DMS53 treated with DMSO at 0.1 percent for 48 hours (cell line): ENCODE data around the gene GKAP1.
"Not testable (repeated sequence)": the region's sequence is repeated elsewhere in the genome, so short reads cannot be mapped to it uniquely, and the experiment has no call there.

ENCODE experiments used
- DNase-seq: peaks from one replicate; lab custom pipeline; 2025; ENCODE audit not compliant: unreplicated experiment; lab: John Stamatoyannopoulos, UW

The GKAP1 gene

DNA sequence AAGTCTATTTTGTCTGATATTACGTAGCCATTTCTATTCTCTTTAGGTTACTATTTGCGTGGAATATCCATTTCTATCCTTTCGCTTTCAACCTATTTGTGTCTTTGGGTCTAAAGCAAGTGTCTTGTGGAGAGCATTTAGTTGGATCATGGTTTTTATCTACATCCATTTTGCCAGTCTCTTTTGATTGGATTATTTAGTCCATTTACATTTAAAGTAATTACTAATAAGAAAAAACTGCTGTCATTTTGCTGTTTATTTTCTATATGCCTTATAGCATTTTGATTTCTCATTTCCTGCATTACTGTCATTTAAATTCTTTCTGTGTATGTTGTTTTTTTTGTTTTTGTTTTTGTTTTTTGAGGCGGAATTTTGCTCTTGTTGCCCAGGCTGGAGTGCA is 83.8 kb downstream of the GKAP1 start:
- DNase-seq: no peak

DNA sequence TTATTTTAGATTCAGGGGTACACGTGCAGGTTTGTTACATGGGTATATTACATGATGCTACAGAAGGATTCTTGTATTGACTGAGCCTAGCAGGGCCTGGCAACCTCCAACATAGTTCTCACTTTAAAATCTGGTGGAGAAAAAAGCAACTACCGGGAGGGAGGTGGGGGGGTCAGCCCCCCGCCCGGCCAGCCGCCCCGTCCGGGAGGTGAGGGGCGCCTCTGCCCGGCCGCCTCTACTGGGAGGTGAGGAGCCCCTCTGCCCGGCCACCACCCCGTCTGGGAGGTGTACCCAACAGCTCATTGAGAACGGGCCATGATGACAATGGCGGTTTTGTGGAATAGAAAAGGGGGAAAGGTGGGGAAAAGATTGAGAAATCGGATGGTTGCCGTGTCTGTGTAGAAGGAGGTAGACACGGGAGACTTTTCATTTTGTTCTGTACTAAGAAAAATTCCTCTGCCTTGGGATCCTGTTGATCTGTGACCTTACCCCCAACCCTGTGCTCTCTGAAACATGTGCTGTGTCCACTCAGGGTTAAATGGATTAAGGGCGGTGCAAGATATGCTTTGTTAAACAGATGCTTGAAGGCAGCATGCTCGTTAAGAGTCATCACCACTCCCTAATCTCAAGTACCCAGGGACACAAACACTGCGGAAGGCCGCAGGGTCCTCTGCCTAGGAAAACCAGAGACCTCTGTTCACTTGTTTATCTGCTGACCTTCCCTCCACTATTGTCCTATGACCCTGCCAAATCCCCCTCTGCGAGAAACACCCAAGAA is 88.8 kb downstream of the GKAP1 start:
- not testable (repeated sequence) for DNase-seq

- DNase-seq: no peak
These were observed 93.1 kb downstream of the GKAP1 start for GRCh38 chr9:83724436-83724835.

GRCh38 chr9:83722726-83723495 is 94.7 kb downstream of the GKAP1 start:
- DNase-seq: no peak

DNA sequence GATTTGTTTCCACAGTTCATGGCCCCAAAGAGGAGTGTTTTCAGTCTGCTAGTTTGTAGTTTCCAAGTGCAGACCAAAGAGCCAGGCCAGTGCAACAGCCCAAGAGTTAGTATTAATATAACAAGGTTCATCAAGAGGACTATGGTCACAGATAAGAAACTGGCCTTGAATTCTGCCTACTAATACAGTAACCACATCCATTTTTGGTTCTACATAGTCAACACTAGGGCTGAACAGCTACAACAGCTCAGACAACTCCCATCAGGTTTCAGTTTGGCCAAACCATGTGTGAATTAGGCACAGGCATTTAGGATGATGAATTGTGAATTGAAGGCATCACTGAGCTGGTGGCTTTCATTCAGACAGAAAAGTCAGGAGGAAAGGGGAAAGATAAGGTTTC is 96.1 kb downstream of the GKAP1 start:
- no peak for DNase-seq

GRCh38 chr9:83715794-83716193 is 101.8 kb downstream of the GKAP1 start:
- no peak for DNase-seq

DNA sequence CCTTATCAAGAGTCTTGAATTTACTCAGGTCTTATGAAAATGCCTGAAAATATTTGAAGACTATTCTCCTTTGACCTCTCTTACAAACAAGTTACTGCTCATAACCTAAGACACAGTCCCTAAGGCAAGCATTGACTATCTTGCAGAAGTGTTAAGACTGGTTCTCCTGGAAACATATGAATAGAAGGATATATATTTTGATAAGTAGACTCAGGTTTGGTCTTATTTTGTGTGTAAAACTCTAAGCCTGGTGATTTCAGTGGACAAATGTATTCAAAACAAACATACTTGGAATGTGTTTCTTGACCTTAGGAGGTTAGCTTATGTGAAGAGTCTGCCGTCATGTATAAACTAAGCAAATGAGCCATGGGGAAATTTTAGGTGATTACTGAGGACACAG is 102.3 kb downstream of the GKAP1 start:
- DNase-seq: no peak

- DNase-seq: no peak
These were observed 103.2 kb downstream of the GKAP1 start for GRCh38 chr9:83714329-83714728.

- peak; percentile 35 for DNase-seq
These were observed 108.9 kb downstream of the GKAP1 start for GRCh38 chr9:83708515-83709158.

DNA sequence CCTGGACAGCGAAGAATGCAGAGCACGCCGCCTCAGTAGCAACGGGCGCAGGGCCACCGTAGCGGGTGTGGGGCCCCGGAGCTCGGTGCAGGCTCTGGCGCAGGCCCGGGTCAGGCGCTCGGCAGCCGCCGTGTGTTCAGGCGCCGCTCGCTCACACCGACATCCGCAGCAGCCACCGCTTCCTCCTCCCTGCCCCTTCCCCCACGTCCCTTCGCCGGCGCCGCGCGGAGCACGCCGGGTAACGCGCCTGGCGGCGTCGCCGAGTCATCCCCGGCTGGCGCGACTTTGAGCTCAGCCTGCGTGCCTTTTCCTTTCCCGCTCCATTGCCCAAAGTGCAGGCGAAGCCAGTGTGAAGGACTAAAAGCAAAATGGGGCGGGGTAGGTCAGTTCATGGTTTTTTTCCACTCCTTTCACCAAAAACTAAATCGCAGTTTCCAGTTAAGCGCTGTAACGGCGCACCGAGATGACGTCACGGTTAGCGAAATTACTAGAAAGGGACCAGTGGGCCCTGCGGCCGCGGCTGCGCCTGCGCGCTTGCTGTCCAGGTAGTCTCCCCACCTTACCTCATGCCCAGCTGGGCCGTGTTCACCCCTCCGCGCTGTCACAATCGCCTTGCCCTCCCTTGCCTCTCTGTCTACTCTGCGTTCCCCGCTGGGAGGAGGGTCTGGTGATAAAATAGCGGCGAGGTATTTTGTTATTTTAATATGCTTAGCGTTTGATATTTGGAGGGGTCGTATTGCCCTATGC is 109.6 kb downstream of the GKAP1 start, which contains the start of gene UBQLN1:
UBQLN1 (minus strand) TSS at position 191 of the 747 bp plus-strand sequence. CDS start 279 bp downstream, outside the sequence.
- DNase-seq: peak; percentile 83

GRCh38 chr9:83707518-83707767 is 110.1 kb downstream of the GKAP1 start:
- DNase-seq: no peak

DNA sequence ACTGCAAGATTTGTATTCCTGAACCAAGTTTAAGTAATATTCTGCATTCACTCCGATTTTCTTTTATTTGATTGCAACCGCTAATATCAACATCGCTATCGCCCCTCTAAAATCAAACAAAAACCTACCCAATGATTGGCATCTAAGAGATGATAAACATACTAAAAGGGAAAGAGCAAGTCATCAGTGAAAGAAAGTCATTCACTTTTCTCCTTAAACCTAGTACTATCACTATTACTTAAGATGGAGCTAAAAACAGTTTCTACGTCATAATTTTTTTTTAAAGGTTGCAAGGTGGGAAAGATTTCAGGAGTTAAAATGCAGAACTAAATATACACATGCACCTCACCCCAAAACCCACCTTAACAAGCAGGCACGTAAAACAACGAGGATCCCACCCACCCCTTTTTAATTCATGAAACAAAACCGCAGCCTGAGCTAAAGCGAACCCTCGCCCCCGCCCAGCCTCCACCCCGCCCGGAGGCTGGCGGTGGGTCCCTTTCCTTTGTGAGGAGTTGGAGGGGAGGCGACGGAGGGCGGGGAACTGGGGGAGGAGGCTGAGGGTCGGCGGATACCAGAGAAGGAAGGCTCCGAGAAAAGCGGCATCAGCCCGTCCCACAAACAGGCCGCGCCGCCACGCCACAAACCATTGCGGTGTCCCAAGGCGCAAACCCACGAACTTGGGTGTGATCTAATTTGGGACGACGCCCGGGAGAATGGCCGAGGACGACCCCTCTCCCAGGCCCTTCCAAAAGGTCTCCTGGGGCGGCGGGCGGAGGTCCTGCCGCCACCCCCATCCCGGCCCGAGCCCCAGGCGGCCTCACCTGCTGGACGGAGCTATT is 110.7 kb downstream of the GKAP1 start:
- DNase-seq: no peak

GRCh38 chr9:83705219-83705651 is 112.3 kb downstream of the GKAP1 start:
- not testable (repeated sequence) for DNase-seq

DNA sequence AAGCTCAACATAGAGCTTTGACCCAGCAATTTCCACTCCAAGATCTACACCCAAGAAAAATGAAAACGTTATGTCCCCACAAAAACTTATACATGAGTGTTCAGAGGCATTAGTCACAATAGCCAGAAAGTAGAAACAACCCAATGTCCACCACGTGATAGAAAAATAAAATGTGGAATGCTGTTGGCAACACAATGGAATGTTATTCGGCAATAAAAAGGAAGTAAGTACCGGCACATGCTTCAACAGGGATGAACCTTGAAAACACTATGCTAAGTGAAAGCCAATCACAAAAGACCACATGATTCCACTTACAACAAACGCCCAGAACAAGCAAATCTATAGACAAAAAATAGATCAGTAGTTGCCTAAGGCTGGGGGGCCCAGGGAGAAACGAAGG is 115.8 kb downstream of the GKAP1 start:
- no peak for DNase-seq

DNA sequence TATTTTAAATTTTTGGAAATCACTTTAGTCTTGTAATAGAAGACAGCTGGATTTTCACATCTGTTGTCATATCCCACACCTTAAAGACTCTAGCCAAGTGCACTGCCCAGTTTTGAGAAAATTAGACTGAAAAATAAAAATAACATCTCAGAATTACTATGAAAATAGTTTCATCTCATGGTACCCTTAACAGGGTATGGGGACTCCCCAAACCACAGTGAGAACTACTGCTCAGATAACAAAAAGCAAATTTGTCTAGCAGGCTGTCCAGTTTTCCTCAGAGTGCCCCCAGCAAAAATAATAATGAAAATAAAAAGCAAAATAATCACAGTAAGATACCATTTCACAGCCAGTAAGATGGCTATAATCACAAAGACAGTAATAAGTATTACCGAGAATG is 116.3 kb downstream of the GKAP1 start:
- DNase-seq: no peak

DNA sequence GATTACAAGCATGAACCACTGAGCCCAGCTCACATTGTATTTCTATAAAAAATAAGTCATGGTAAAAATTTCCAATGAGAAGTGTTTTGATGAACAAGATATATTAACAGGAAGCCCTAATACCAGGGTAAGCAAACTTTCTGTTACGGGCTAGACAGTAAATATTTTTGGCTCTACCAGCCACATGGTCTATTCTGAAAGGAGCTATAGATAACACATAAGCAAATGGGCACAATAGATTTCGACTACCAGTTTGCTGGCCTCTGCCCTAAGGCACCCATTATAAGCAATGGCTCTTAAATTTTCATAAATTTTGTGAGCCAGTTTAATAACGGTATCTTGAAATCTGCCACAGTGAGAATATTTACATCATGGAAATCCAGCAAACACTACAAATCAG is 118.0 kb downstream of the GKAP1 start:
- DNase-seq: no peak

- no peak for DNase-seq
These were observed 118.5 kb downstream of the GKAP1 start for GRCh38 chr9:83698976-83699585.

DNA sequence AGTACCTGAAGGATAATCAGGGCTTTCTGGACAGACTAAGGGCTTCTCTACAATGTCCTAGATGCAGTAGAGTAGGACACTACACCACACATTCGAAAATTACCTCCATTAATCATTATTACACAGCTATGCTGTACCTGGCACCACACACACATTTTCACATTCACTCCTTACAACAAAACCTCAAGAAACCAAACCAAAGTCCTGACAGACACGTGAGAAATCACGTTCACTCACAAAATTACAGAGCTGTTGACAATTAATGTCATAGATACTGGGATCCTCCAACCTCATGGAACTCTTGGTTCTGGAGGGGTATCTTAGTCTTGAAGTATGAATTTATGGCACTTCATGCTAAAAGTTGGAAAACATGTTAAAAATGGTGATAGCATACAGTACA is 126.1 kb downstream of the GKAP1 start:
- DNase-seq: no peak
